Osteocyte (in vitro differentiated cells): Measurements from ENCODE around the gene ADPGK. TPM values are rescaled to one million over a fixed set of nuclear protein-coding genes. Genes with fewer than 3 reads are reported as not detected.
A peak's percentile ranks its signal among the peaks of the same experiment; 100 is the strongest.

ENCODE experiments used
- DNase-seq: peaks from one replicate; pipeline ENCODE4 v3.0.0; 2021; ENCODE audit warnings: mixed read lengths; ENCODE audit not compliant: unreplicated experiment; ENCODE audit errors: extremely low spot score
- H3K27ac Mint-ChIP-seq: one replicate; pipeline ENCODE4 v1.8.0; 2021; ENCODE audit warnings: mild to moderate bottlenecking, mixed read lengths; ENCODE audit not compliant: unreplicated experiment
- H3K27me3 Mint-ChIP-seq: one replicate; pipeline ENCODE4 v1.8.0; 2021; ENCODE audit warnings: mixed read lengths; ENCODE audit not compliant: unreplicated experiment
- H3K36me3 Mint-ChIP-seq: one replicate; pipeline ENCODE4 v1.8.0; 2021; ENCODE audit warnings: mixed read lengths; ENCODE audit not compliant: unreplicated experiment
- H3K4me1 Mint-ChIP-seq: one replicate; pipeline ENCODE4 v1.8.0; 2021; ENCODE audit warnings: mixed read lengths; ENCODE audit not compliant: unreplicated experiment
- H3K4me3 Mint-ChIP-seq: one replicate; pipeline ENCODE4 v1.8.0; 2021; ENCODE audit warnings: mild to moderate bottlenecking, moderate library complexity, mixed read lengths; ENCODE audit not compliant: unreplicated experiment
- H3K9me3 Mint-ChIP-seq: one replicate; pipeline ENCODE4 v1.8.0; 2021; ENCODE audit warnings: mixed read lengths; ENCODE audit not compliant: unreplicated experiment
- total RNA-seq: library from RNA; stranded (reverse); gene quantifications from 2 replicates; pipeline ENCODE4 v1.2.1, GENCODE V29; 2021
- TF ChIP-seq, protein P1 (sequence below): fragments of 200-600 bp; sonication (generic); IDR thresholded peaks from 2 replicates; pipeline ENCODE4 v1.5.0; 2021; ENCODE audit warnings: antibody characterized with exemption, mild to moderate bottlenecking, moderate library complexity

ADPGK gene
- total RNA-seq, 1 donor from 2014 or later = 45.6 TPM

DNA sequence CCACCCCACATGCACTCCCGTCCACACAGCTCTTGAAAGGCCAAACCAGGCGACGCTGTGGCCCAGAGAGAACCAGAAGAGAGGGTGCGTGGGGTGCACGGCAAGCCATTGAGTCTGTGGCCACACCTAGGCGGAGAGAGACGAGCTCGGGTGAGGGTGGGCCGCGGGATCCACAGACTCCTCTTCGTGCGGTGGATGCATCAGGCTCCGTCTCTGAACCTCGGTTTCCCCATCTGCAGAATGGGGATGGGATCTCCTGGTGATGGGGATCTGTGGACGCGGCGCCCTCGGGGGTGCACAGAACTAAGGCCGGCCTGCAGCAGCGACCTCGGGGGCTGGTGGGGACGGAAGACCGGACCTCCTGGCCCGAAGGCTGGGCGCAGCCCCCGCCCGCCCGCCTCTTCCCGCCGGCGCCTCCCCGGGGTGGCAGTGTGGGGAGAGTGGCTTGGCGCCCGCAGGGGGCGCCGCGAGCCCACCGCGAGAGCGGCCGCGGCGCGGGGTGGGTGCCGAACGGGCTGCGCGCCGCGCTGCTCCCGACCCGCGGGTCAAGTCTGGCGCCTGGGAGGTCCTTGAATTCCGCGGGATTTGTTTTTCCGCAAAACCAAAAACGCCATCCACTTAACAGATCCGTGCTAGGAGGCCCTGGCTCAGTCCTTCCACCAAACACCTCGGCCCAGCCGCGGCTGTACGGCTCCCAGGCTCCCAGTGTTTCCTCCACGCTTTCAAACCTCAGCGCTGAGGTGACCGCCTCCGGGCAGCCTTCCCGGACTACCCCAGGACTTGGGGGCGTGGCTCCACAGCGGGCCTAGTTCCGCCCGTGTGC is 13.2 kb upstream of the ADPGK start:
- H3K36me3 Mint-ChIP-seq = no peaks in the 10 kb centered on the region
- peak overlapping the region; percentile 73 for H3K4me3 Mint-ChIP-seq
- DNase-seq = no peak
- no peak overlapping the region for H3K27ac Mint-ChIP-seq
- H3K4me1 Mint-ChIP-seq = peaks cover 7% of the 10 kb centered on the region
- TF ChIP-seq, protein P1, sequence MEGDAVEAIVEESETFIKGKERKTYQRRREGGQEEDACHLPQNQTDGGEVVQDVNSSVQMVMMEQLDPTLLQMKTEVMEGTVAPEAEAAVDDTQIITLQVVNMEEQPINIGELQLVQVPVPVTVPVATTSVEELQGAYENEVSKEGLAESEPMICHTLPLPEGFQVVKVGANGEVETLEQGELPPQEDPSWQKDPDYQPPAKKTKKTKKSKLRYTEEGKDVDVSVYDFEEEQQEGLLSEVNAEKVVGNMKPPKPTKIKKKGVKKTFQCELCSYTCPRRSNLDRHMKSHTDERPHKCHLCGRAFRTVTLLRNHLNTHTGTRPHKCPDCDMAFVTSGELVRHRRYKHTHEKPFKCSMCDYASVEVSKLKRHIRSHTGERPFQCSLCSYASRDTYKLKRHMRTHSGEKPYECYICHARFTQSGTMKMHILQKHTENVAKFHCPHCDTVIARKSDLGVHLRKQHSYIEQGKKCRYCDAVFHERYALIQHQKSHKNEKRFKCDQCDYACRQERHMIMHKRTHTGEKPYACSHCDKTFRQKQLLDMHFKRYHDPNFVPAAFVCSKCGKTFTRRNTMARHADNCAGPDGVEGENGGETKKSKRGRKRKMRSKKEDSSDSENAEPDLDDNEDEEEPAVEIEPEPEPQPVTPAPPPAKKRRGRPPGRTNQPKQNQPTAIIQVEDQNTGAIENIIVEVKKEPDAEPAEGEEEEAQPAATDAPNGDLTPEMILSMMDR = peak; percentile 79
- H3K27me3 Mint-ChIP-seq = peaks cover 25% of the 10 kb centered on the region
- no peaks in the 10 kb centered on the region for H3K9me3 Mint-ChIP-seq

DNA sequence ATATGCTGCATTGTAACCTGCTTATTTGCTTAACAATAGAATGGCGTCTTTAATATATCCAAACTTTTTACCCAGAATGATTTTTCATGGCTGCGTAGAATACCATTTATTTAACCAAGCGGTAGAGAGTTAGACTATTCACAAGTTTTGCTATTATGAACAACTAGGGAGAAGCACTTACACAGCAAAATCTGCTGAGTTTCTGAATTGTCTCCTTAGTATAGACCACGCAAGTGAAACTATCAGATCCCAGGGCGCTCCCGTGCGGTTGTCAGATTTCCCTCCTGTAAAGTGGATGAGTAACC is 12.6 kb upstream of the ADPGK start:
- Mint-ChIP-seq H3K9me3 (no peaks in the 10 kb centered on the region), H3K27ac (no peak overlapping the region)
- TF ChIP-seq, protein P1 = no peak

DNA sequence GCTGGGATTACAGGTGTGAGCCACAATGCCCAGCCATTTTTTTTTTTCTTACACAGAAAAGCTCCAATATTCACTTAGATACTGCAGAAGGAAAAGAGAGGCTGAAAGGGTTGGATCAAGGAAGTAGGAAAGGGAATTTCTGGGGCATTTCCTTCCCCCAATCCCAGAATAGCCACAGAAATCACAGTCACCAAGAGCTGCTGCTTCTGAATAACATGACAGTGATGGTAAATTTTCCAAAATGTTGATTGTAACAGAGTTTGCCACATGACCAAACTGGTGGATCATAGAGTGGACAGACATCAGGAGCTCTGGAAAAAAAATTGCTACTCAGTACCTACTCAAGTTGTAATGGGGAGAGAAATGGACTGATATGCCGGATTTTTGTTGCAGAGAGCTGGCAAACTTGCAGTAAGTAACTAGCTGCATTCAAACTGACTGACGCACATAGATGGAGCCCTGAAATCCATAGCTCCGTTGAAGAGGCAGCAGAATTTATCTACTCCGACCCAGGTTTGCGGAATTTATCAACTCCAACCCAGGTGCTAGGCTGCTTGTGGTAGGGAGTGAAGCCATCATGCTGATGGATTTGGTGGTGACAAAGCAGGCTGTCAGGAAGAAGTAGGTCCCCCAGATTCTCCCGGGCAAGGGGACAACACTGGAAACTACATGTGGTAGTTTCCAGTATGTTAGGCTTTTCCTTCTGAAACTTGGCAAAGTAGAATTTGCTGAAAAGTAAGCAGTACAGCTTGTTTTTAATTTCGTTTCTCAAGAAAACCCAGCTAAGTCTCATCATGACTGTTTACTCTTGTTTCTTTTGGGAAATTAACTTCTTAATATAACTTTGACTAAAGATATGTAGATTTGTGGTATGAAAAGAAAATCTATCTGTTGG is 10.5 kb upstream of the ADPGK start:
- Mint-ChIP-seq H3K9me3 (no peaks in the 10 kb centered on the region), H3K36me3 (no peaks in the 10 kb centered on the region), H3K4me3 (no peak overlapping the region), H3K27me3 (peaks cover 21% of the 10 kb centered on the region), H3K4me1 (peaks cover 7% of the 10 kb centered on the region), H3K27ac (no peak overlapping the region)
- no peak for DNase-seq
- TF ChIP-seq, protein P1 = no peak

More for the DNA sequence above, 12.6 kb upstream of the ADPGK start:
- no peak for DNase-seq
- H3K27me3 Mint-ChIP-seq = peaks cover 19% of the 10 kb centered on the region
- peaks cover 7% of the 10 kb centered on the region for H3K4me1 Mint-ChIP-seq
- peak overlapping the region; percentile 72 for H3K4me3 Mint-ChIP-seq
- no peaks in the 10 kb centered on the region for H3K36me3 Mint-ChIP-seq

DNA sequence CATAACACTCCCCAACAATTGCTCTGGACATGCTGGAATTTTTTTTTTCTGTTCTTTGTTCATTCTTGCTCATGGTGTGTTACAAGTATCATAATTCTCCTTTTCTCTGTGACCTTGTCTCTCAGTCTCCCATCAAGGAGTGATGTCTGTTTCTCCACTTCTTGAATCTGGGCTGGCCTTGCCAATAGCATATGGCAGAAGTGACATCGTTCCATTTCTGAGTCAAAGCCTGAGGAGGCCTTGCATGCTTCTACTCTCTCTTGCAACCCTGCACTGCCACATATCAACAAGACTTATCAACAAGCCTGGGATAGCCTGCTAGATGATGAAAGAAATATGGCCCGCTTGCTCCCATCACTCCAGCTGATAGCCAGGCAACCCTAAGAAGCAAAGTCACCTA is 8.9 kb upstream of the ADPGK start:
- H3K9me3 Mint-ChIP-seq = no peaks in the 10 kb centered on the region
- H3K36me3 Mint-ChIP-seq = no peaks in the 10 kb centered on the region
- TF ChIP-seq, protein P1 = no peak
- H3K4me3 Mint-ChIP-seq = no peak overlapping the region
- no peak overlapping the region for H3K27ac Mint-ChIP-seq
- H3K4me1 Mint-ChIP-seq = peaks cover 5% of the 10 kb centered on the region
- no peak for DNase-seq
- peaks cover 27% of the 10 kb centered on the region for H3K27me3 Mint-ChIP-seq
